HG03196 (cell line): ENCODE data around the gene BLTP3B.
"Not testable (repeated sequence)": the region's sequence is repeated elsewhere in the genome, so short reads cannot be mapped to it uniquely, and the experiment has no call there.

Source experiments
- ATAC-seq: cut with Tn5 transposase; IDR thresholded peaks from one replicate; pipeline ENCODE4 v1.9.1; 2021; ENCODE audit not compliant: unreplicated experiment

The BLTP3B gene, protein sequence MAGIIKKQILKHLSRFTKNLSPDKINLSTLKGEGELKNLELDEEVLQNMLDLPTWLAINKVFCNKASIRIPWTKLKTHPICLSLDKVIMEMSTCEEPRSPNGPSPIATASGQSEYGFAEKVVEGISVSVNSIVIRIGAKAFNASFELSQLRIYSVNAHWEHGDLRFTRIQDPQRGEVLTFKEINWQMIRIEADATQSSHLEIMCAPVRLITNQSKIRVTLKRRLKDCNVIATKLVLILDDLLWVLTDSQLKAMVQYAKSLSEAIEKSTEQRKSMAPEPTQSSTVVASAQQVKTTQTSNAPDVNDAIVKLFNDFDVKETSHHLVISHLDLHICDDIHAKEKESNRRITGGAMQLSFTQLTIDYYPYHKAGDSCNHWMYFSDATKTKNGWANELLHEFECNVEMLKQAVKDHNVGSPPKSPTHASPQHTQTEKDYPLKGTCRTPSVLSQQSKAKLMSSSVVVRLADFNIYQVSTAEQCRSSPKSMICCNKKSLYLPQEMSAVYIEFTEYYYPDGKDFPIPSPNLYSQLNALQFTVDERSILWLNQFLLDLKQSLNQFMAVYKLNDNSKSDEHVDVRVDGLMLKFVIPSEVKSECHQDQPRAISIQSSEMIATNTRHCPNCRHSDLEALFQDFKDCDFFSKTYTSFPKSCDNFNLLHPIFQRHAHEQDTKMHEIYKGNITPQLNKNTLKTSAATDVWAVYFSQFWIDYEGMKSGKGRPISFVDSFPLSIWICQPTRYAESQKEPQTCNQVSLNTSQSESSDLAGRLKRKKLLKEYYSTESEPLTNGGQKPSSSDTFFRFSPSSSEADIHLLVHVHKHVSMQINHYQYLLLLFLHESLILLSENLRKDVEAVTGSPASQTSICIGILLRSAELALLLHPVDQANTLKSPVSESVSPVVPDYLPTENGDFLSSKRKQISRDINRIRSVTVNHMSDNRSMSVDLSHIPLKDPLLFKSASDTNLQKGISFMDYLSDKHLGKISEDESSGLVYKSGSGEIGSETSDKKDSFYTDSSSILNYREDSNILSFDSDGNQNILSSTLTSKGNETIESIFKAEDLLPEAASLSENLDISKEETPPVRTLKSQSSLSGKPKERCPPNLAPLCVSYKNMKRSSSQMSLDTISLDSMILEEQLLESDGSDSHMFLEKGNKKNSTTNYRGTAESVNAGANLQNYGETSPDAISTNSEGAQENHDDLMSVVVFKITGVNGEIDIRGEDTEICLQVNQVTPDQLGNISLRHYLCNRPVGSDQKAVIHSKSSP (N-terminal part only)

DNA sequence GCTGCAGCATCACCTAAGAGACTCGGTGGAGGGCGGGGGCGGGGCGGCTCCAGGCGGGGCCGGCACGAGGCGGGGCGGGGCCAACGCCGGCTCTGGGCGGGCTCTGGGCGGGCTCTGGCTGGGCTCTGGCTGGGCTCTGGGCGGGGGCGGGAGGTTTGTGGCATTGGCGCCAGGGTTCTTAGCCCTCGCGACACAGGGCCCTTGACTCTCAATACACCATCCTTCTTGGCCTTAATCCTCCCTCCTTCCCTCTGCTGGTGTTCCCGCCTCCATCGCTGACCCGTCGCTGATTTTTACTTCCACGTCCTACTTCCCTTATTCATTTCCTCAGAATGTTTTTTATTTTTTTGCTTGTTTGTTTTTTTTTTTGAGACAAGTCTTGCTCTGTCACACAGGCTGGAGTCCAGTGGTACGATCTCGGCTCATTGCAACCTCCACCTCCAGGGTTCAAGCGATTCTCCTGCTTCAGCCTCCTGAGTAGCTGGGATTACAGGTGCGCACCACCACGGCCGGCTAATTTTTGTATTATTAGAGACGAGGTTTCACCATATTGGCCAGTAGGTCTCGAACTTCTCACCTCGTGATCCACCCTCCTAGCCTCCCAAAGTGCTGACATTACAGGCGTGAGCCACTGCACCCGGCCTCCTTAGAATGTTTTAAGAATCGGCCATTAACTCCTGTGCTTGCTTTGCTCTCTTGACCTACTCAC is at the start of gene BLTP3B:
Gene BLTP3B, minus strand, starts transcription at position 24 of the 709 bp plus-strand sequence. CDS start 239 bp downstream, outside the sequence.
- peak; percentile 68 for ATAC-seq

DNA sequence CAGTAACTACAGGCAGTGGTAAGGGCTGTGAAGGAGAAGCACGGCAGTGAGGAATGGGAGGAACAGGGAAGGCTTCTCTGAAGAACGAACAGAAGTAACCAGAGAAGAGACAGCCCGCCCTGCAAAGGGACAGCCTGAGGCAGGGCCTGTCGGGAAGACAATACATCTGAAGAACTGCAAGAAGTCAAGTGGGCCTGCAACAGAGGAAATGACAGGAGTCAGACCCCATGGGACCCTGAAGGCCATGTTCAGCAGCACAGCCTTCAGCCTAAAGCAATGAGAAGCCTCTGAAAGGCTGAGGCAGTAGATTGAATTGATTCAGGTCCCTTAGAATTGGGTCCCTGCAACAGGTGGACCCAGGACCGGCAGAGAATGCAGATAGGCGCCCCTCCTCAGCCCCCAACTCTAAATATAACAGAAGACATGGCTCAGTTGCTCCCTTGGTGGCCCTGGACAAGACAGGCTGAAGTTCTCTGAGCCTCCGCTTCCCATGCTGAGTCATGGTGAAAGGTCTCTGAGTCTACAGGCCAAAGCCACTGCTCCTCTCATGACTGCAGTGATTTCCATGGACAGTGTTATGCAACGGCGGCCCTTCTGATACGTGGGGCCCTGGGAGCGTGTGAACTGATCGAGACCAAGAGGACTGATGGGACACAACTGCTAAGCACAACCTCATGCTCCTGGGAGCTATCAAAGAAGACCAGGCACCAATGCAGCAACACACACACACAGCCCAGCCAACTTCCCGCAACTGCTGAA is 47.1 kb upstream of the BLTP3B start:
- ATAC-seq = no peak

- not testable (repeated sequence) for ATAC-seq
Observed at GRCh38 chr12:100188888-100189635, 46.4 kb upstream of the BLTP3B start.

- no peak for ATAC-seq
Observed at GRCh38 chr12:100187857-100188519, 45.3 kb upstream of the BLTP3B start.

GRCh38 chr12:100187068-100187467 is 44.4 kb upstream of the BLTP3B start:
- no peak for ATAC-seq

DNA sequence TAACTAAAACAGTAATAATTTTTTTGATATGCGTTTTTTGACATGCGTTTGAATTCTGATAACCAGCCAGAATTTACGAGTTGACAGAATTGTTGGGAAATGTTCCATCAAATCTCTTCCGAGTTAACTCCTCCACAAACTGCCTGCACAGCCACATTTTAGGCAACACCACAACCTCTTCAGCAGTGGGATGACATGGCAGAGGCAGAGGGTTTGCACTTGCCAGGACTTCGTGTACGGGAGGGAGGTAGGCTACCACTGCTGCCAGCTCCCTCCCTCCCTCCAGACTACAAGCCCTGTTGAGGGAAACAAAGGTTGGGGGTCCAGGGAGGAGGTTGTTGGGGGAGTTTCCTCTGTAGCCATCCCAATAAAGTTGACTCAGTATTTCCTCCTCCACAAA is 43.4 kb upstream of the BLTP3B start:
- ATAC-seq = no peak

GRCh38 chr12:100185361-100185894 is 42.8 kb upstream of the BLTP3B start:
- ATAC-seq = peak; percentile 91

DNA sequence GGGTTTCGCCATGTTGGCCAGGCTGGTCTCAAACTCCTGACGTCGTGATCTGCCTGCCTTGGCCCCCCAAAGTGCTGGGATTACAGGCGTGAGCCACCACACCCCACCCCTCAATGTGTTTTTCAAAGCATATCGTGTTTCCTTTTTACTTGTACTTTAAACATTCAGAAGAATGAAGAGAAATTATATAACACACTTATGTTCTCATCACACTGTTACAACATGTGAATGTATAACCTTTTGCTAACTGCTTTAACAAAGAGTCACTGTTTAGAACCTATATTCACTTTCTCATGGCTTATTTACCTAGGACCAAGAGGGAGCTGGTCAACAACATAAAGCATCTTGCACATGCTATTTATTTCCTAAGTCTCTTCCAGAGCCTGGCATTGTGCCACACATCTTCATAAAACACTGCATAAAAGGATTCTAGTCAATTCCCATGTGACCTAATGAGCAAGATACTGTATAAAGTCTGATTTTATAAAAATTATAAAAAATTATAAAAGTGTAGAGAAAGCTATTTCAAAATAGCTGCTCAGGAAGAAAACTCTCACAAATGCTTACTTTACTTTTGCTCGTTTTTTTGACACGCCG is 42.0 kb upstream of the BLTP3B start:
- no peak for ATAC-seq

DNA sequence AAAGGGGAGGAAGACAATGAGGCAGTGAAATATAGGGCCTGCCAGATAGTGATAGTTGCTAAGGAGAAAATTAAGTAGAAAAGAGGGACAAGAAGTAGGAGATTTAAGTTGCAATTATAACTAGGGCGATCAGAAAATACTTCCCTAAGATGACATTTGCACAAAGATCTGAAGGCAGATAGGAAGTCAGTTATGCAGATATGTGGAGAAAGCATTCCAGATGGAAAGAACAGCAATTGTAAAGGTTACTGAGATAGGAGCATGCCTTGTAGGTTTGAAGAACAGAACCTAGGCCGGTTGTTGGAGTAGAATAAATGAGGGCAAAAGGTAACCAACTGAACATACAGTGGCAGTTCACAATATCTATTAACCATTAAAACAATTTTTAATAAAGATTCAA is 36.6 kb upstream of the BLTP3B start:
- no peak for ATAC-seq

DNA sequence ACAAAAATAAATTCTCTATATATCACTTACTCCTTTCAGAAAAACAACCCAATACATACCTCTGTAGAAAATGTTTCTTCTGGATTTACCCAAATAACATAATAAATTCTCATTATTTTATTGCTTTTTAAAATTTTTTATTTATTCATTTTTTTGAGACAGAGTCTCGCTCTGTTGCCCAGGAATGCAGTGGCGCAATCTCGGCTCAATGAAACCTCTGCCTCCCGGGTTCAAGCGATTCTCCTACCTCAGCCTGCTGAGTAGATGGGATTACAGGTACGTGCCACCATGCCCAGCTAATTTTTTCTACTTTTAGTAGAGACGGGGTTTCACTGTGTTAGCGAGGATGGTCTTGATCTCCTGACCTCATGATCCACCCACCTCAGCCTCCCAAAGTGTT is 33.8 kb upstream of the BLTP3B start:
- ATAC-seq = not testable (repeated sequence)

DNA sequence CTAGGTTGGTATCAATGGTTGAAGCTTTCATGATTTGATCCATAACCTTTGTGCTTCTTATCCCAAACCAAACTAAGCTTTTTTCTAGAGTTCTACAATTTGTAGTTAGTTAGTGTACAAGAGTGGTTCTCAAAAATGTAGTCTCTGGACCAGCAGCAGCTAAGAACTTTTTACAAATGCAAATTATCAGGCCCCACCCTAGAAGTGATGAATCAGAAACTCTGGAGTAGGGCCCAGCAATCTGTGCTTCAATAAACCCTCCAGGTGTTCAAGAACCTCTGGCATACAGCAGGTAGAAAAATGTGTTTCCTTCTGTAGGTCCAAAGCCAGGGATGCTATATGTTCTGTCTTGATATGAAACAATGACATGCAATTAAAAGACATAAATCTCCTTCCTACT is 31.8 kb upstream of the BLTP3B start:
- ATAC-seq = no peak

DNA sequence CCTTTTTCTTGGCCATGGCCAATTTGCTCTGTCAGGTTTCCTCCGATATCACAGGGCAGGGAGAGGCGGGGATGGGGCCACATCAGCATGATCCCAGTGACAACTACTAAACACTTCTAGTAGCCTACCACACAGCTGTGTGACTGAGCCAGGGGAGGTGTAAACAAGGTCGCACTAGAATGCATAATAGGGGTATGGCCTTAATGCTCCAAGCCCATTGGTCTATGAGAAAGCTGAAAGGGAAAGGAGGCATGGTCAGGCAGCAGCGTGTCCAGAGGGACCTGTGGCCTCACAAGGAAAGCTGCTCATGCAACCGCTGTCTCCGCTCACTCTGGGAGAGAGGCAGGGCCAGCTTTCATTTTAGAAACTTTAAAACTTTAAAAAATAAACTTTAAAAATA is 30.4 kb upstream of the BLTP3B start:
- ATAC-seq = no peak

- no peak for ATAC-seq
Observed at GRCh38 chr12:100171248-100171647, 28.6 kb upstream of the BLTP3B start.

DNA sequence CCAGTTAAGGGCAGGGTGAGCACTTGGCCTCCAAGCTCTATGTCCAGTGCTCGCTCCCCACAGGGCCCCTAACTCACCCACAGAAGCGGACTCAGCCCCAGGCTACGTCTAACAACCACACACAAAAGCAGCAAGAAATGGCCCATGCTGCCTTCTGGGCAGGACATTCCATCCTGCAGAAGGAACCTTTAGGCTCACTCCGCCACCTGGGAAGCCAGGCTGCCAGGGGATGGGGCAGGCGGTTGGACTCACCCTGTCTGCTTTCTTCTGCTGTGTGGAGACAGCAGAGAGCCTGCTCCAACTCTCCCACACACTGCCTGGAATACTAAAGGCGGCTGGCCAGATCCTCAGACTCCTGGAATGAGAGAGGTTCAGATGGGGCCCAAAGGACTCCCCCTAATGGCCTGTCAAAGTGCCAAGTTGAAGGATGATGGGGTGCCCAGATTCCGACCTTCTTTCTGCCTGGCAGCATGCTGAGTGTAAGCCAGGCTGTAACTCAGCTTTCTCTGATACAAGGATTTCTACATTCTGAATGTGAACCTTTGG is 27.7 kb upstream of the BLTP3B start:
- ATAC-seq = no peak

- ATAC-seq = no peak
Observed at GRCh38 chr12:100169345-100169744, 26.7 kb upstream of the BLTP3B start.

DNA sequence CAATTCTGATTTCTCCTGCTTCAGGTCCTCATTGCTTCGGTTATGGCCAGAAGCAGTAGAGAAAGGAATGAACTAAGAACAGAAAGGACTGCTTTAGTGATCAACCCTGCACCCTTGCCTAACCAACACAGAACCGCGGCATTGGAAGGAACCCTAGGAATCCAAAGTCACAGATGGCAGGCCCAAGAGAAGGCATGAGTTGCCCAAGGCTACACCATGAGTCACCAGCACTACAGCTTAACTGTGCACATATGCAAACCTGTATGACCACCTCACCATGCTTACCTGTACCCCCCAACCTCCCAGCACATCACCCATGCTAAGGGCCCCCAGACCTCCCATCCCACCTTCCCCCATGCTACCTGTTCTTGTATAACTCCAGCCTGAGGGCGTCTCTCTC is 25.9 kb upstream of the BLTP3B start:
- no peak for ATAC-seq

DNA sequence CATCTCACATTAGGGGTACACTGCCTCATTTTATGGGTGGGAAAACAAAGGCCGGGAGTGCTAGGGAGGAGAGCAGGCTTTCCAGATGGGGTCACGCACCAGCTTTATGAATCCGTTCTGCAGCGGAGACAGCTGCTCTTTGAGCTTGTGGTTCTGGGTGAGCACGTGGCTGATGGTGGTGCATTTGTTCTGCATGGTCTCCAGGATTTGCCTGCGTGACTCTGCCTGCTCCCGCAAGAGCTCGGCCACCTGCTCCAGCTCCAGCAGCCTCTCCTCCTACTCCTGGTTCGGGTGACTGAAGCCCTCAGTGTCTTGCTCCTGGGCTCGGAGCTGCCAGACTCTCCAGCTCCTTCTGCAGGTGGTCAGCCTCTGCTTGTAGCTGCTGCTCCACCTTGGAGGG is 23.6 kb upstream of the BLTP3B start:
- no peak for ATAC-seq

GRCh38 chr12:100165356-100165755 is 22.7 kb upstream of the BLTP3B start:
- no peak for ATAC-seq
